ENCODE measurements around the gene TRIOBP.

Gene TRIOBP

GRCh38 chr22:37664249-37665101 is 32.4 kb upstream of the TRIOBP start:
- no peak for DNase-seq

GRCh38 chr22:37665487-37665886 is 31.4 kb upstream of the TRIOBP start:
- no peak for DNase-seq

GRCh38 chr22:37669586-37669985 is 27.3 kb upstream of the TRIOBP start:
- no peak for DNase-seq

- DNase-seq = no peak
These were observed 24.5 kb upstream of the TRIOBP start for GRCh38 chr22:37672206-37672919.

- no peak for DNase-seq
These were observed 23.9 kb upstream of the TRIOBP start for GRCh38 chr22:37672920-37673455.

GRCh38 chr22:37674248-37674647 is 22.6 kb upstream of the TRIOBP start:
- no peak for DNase-seq

DNA sequence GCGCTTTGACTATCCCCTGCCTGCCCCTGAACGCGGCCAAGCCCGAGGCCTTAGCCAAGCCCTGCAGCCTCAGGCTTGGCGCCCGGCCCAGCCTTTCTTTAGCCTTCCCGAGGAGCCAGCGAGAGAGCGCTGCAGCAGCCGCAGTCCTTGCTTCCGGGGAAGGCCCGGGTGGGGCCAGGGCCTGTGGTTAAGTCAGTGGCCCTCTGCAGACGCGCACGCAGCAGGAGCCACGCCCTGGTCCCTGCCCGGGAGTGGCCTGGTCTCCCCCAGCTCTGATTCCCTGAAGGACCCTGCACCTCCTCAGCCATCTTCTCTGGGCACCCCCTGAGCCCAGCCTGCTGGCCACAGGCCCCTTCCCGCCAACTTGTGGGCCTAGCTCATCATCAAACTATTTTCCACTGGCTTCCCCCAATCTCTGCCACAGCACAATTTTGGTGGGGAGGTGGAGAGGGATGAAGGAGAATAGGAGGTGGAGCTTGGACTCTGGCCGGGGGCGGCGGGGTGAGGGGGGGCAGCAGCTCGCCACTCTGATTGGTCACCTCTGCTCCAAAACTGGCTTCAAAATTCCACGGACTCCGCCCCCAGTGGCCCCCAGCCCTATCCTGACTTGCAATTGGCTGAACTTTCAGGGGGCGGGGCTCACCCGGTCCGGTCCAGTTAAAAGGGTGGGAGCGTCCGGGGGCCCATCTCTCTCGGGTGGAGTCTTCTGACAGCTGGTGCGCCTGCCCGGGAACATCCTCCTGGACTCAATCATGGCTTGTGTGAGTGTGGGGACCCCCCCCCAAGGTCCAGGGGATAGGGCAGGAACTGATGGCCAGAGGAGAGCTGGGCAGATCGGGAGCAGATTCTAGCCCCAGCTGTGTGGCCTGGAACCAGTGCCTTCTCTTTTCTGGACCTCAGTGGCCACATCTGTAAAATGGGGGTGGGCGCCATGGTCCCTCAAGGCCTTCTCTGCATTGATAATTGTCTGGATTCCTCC is 21.6 kb upstream of the TRIOBP start, which contains the start of gene LGALS1:
Gene LGALS1 (plus strand): TSS at position 686 of the 979 bp plus-strand sequence. CDS start 67 bp downstream, at position 753.
- DNase-seq = no peak

GRCh38 chr22:37675930-37676735 is 20.7 kb upstream of the TRIOBP start:
- DNase-seq = no peak

DNA sequence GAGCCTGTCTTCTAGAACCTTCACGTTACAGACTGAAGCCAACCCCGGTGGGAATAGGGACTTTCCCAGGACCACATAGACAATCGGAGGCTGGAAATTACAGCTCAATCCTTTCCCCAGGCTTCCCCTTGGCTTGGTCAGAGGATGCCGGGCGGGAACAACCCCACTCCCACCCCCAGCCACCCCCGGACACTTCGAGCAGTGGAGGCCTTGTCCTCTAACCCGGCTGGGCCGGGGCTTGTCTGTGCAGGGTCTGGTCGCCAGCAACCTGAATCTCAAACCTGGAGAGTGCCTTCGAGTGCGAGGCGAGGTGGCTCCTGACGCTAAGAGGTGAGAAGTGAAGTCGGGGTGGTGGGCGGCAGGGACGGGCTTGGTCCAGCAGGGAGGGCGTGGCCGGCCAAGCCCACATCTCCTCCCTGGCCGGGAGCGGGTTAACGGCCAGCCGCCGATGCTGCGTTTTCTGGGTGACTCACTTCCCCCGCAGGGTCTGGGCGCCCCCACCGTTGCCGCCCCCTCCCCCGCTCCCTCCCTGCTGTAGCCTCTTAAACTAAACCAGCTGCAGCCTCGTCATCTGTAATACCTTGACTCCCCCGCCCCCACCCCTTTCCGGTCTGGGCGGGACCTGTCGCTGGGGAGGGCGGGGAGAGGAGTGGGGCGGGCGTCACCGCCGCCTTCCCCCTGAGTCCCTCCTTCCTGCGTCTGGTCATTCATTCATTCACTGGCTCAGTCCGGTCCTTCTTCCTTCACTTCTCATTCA is 19.9 kb upstream of the TRIOBP start:
- no peak for DNase-seq

- no peak for DNase-seq
These were observed 19.3 kb upstream of the TRIOBP start for GRCh38 chr22:37677493-37677974.

GRCh38 chr22:37678372-37678771 is 18.5 kb upstream of the TRIOBP start:
- no peak for DNase-seq

DNA sequence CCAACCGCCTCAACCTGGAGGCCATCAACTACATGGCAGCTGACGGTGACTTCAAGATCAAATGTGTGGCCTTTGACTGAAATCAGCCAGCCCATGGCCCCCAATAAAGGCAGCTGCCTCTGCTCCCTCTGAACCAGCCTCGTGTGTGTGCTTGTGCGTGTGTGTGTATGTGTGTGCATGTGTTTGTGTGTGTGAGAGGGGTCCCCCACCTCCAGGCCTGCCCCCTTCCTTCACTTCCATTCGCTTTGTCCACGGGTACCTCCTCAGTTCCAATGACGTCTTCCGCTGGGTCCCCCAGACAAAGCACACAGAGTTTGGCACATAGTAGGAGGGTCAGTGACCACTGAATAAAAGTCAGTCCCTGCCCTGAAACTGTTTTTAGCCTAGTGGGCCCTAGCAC is 17.2 kb upstream of the TRIOBP start:
- DNase-seq = no peak

- DNase-seq = no peak
These were observed 16.5 kb upstream of the TRIOBP start for GRCh38 chr22:37680191-37680851.

DNA sequence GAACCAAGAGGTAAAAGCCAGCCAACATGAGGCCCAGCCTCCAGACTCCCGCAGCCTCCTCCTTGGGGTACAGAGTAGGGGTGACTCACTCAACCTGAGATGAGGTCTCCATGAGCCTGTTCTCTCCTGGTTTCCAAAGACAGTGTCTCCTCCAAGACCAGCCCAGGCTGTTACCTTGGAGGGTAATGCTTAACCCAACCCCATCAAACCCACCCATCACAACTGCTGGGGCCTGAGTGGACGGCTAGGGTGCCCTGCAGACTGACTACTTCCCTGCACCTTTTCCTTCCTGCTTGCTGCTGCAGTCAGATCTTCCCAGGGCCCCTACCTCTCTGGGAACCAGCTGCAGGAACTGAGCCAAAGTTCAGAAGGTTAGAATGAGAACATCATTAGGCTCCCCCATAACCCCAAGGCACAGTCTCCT is 15.8 kb upstream of the TRIOBP start:
- DNase-seq = no peak

DNA sequence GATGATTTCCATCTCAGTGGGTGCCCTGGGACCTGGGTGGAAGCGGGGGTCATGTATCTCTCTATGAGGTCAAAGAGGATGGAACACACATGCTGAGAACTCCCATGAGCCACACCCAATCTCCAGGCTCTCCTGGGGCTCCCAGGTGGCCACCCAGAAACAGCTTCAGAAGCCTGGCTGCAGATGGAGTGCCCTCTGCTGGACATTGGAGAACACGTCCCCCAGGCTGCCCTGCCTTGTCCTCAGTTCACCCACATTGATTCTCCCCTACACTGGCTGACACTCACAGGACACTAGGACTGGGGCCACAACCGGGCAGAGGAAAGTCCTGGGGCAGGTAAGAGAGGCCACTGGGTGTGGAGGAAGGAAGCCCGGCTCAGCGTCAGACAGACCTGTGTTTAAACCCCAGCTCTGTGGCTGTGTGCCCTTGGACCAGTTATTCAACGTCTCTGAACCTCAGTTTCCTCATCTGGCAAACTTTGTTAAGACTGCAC is 15.2 kb upstream of the TRIOBP start:
- no peak for DNase-seq

GRCh38 chr22:37684803-37685615 is 11.8 kb upstream of the TRIOBP start:
- no peak for DNase-seq

- no peak for DNase-seq
These were observed 10.6 kb upstream of the TRIOBP start, which contains the start of gene NOL12 for GRCh38 chr22:37686002-37686982. Gene NOL12 (plus strand): TSS chr22:37686343. CDS start chr22:37686393, 50 bp downstream.

GRCh38 chr22:37690407-37690806 is 6.4 kb upstream of the TRIOBP start:
- DNase-seq = no peak
